DOHH2 (cell line): Measurements from ENCODE around the gene TMEM123.

ENCODE experiments used
- CTCF ChIP-seq: fragments of 200-600 bp; sonication (generic); IDR thresholded peaks from one replicate; pipeline ENCODE4 v1.5.1; 2014; ENCODE audit warnings: antibody characterized with exemption, mild to moderate bottlenecking, low read depth, low read length; ENCODE audit not compliant: poor library complexity, severe bottlenecking
- EZH2phosphoT487 ChIP-seq: fragments of 200-600 bp; sonication (generic); IDR thresholded peaks from 2 replicates; pipeline ENCODE4 v1.6.1; 2017; ENCODE audit warnings: borderline replicate concordance, mild to moderate bottlenecking, antibody characterized with exemption, low read length, moderate library complexity, mixed read lengths

- TF ChIP-seq CTCF (no peak), EZH2phosphoT487 (no peak)
Measured at GRCh38 chr11:102406099-102406498, 46.5 kb downstream of the TMEM123 start.
